A549 treated with AZD2906 at 1 μM for 4 hours (cell line): ENCODE data around the gene GRAP. TPM values are rescaled to one million over a fixed set of nuclear protein-coding genes. Genes with fewer than 3 reads are reported as not detected.

ENCODE experiments used
- total RNA-seq: library from RNA; stranded (reverse); fragments of 200-300 nt; extraction: Qiagen RNA extraction; gene quantifications from 5 replicates; pipeline ENCODE4 v1.2.3, GENCODE V29; 2022

Gene GRAP
- 0.24 to 0.53 TPM (median 0.38 TPM) in 5 replicates for total RNA-seq

DNA sequence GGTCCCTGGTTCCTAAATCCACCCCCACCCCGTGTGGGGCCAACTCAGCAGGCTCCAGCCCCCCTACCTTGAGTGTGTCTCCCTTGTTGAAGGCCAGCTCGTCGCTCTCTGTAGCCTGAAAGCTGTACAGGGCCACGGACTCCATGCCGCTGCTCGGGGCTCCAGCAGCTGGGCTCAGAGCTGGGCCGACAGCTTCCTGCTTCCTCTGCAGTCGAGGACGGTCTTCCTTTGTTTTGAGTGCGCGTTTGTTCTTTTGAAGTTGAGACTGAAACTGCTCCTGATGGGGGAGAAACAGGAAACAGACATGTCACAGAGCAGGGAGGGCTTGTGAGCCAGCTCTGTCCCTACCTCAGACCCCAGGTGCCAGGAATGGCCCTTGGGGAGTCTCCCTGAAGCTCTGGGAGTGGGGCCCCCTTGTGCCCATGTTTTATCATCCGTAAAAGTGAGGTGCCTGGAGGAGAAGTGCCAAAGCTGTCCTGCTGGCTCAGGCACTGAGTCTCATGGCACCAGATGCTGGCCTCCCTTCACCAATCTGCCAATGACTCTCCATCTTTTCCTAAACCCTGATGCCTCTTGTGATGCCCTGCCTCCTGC lies at the start of gene GRAP:
Gene GRAP, minus strand, starts transcription at position 176 of the 594 bp plus-strand sequence. Its CDS starts 31 bp downstream, at position 145.

DNA sequence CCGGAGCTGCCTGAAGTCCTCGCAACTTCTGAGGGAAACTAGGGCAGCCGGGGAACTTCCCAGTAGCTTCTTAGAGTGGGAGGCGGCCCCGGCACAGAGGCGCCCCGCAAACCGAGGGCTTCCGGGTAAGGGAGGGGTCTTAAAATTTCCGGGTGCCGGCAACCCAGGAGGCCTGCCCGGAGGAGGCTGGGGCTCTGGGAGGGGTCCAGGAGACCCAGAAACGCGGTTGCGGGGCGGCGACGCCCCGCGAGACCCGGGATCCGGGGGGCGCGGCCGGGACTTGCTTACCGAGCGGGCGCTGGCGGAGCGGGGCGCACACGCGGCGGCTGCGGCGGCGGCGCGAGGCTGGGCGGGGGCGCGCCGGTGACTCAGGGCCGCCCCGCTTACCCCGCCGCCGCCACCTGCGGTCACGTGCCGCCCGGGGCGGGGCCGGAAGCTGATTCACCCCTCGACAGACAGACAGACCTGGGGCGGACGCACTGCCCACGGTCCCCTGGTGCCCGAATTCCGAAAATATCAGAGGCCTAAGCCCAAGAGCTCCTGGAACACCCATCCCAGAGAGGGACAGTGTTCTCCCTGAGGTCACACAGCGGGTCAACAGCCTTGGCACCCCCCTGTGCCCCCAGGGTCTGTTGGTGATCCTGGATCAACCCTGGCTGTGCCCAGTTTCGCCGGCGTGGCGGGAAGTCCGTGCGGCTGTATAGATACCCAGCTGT lies 42.2 kb downstream of the GRAP start, which contains the start of gene FAM83G:
Gene FAM83G, minus strand, starts transcription at position 344 of the 716 bp plus-strand sequence. CDS start 723 bp downstream, outside the sequence.

Other genes with a start within 250 kb of the GRAP start
- gene PRPSAP2, start 188.8 kb downstream of the GRAP start, total RNA-seq, result 37.7 to 41.1 TPM (median 38.7 TPM) in 5 replicates
- gene SLC5A10, start 94.8 kb downstream of the GRAP start, total RNA-seq, result 0.13 to 0.27 TPM (median 0.17 TPM) in 5 replicates
- gene FAM83G, start 42.2 kb downstream of the GRAP start, total RNA-seq, result 30.4 to 39.4 TPM (median 34.4 TPM) in 5 replicates
- 0.11 to 0.22 TPM (median 0.11 TPM) in 3 of 5 replicates, not detected in the others for gene GRAPL, start 80.6 kb upstream of the GRAP start, total RNA-seq
- gene EPN2, start 190.4 kb upstream of the GRAP start, total RNA-seq, result 45.3 to 65.0 TPM (median 55.3 TPM) in 5 replicates